Measurements from ENCODE around the gene KRTAP15-1.

Gene KRTAP15-1

GRCh38 chr21:30439975-30440374, at the start of gene KRTAP15-1:
KRTAP15-1 (plus strand) TSS chr21:30440275; CDS start chr21:30440328, 53 bp downstream.
- no peak for DNase-seq (ENCODE audit: low read depth in 2 of 2)

GRCh38 chr21:30391492-30392025, 48.5 kb upstream of the KRTAP15-1 start:
- DNase-seq (ENCODE audit: low read depth in 2 of 2), result no peak

GRCh38 chr21:30395731-30396130, 44.3 kb upstream of the KRTAP15-1 start, which contains the start of gene KRTAP13-1:
KRTAP13-1 (plus strand) TSS chr21:30396031; CDS start chr21:30396087, 56 bp downstream.
- DNase-seq (ENCODE audit: low read depth in 2 of 2), result no peak

GRCh38 chr21:30408782-30409494, 31.1 kb upstream of the KRTAP15-1 start:
- no peak for DNase-seq (ENCODE audit: low read depth in 2 of 2)

- DNase-seq (ENCODE audit: low read depth in 2 of 2), result no peak
These were observed 24.1 kb upstream of the KRTAP15-1 start for GRCh38 chr21:30415993-30416392.

GRCh38 chr21:30425826-30426225, 14.2 kb upstream of the KRTAP15-1 start, which contains the start of gene KRTAP13-3:
KRTAP13-3 (minus strand) TSS chr21:30425926; CDS start chr21:30425912, 14 bp downstream.
- no peak for DNase-seq (ENCODE audit: low read depth in 2 of 2)

- DNase-seq (ENCODE audit: low read depth in 2 of 2), result no peak
These were observed 13.3 kb upstream of the KRTAP15-1 start for GRCh38 chr21:30426731-30427130.

GRCh38 chr21:30430170-30430655, 9.9 kb upstream of the KRTAP15-1 start, which contains the start of gene KRTAP13-4:
KRTAP13-4 (plus strand) TSS chr21:30430220; CDS start chr21:30430276, 56 bp downstream.
- no peak for DNase-seq (ENCODE audit: low read depth in 2 of 2)

GRCh38 chr21:30434033-30434631, 5.9 kb upstream of the KRTAP15-1 start:
- no peak for DNase-seq (ENCODE audit: low read depth in 2 of 2)

- DNase-seq (ENCODE audit: low read depth in 2 of 2), result no peak
These were observed 3.0 kb upstream of the KRTAP15-1 start for GRCh38 chr21:30437010-30437565.

GRCh38 chr21:30443226-30443625, 3.2 kb downstream of the KRTAP15-1 start:
- DNase-seq (ENCODE audit: low read depth in 2 of 2), result no peak

- no peak for DNase-seq (ENCODE audit: low read depth in 2 of 2)
These were observed 4.1 kb downstream of the KRTAP15-1 start for GRCh38 chr21:30444204-30444603.

- DNase-seq (ENCODE audit: low read depth in 2 of 2), result no peak
These were observed 7.0 kb downstream of the KRTAP15-1 start for GRCh38 chr21:30447056-30447455.

GRCh38 chr21:30448514-30448913, 8.4 kb downstream of the KRTAP15-1 start:
- DNase-seq (ENCODE audit: low read depth in 2 of 2), result no peak

- no peak for DNase-seq (ENCODE audit: low read depth in 2 of 2)
These were observed 23.6 kb downstream of the KRTAP15-1 start for GRCh38 chr21:30463713-30464112.

GRCh38 chr21:30468900-30469714, 29.0 kb downstream of the KRTAP15-1 start:
- no peak for DNase-seq (ENCODE audit: low read depth in 2 of 2)

GRCh38 chr21:30478004-30478403, 37.9 kb downstream of the KRTAP15-1 start:
- no peak for DNase-seq (ENCODE audit: low read depth in 2 of 2)

- DNase-seq (ENCODE audit: low read depth in 2 of 2), result no peak
These were observed 39.2 kb downstream of the KRTAP15-1 start for GRCh38 chr21:30479259-30479658.

GRCh38 chr21:30480145-30480544, 40.1 kb downstream of the KRTAP15-1 start, which contains the start of gene KRTAP19-1:
KRTAP19-1 (minus strand) TSS chr21:30480367; CDS start chr21:30480317, 50 bp downstream.
- DNase-seq (ENCODE audit: low read depth in 2 of 2), result no peak

- DNase-seq (ENCODE audit: low read depth in 2 of 2), result no peak
These were observed 42.1 kb downstream of the KRTAP15-1 start for GRCh38 chr21:30482130-30482529.

GRCh38 chr21:30486180-30486579, 46.1 kb downstream of the KRTAP15-1 start:
- DNase-seq (ENCODE audit: low read depth in 2 of 2), result no peak

Measured in activated CD8-positive, alpha-beta memory T cell treated with anti-CD3 and anti-CD28 coated beads for 4 hours (primary cell).